NCI-H460 (cell line): ENCODE data around the gene SETD1A. TPM values are rescaled to one million over a fixed set of nuclear protein-coding genes. Genes with fewer than 3 reads are reported as not detected.

Experiments used
- DNase-seq: peaks from one replicate; pipeline ENCODE4 v3.0.0-alpha.2; 2016; ENCODE audit warnings: low read depth; ENCODE audit errors: extremely low read depth
- total RNA-seq: library from RNA; depleted of rRNA; stranded (reverse); fragments of >200 nt; shearing (Covaris generic); gene quantifications from 2 replicates; pipeline ENCODE4 v1.2.3, GENCODE V29; 2014

Gene SETD1A
- total RNA-seq, 1 experiment from 2014 or later: 5.0 TPM

DNA sequence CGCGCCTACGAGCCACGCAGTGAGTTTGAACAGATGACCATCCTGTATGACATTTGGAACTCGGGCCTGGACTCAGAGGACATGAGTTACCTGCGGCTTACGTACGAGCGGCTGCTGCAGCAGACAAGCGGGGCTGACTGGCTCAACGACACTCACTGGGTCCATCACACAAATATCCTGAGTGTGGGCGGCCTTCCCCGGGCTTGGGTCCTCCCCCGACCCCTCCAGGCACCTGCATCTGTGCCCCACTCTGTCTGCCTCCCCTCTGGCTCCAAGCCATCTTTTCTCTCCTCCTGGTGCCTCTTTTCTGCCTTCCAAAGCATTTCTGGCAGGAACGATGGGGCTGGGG lies 22.4 kb downstream of the SETD1A start:
- DNase-seq: no peak

DNA sequence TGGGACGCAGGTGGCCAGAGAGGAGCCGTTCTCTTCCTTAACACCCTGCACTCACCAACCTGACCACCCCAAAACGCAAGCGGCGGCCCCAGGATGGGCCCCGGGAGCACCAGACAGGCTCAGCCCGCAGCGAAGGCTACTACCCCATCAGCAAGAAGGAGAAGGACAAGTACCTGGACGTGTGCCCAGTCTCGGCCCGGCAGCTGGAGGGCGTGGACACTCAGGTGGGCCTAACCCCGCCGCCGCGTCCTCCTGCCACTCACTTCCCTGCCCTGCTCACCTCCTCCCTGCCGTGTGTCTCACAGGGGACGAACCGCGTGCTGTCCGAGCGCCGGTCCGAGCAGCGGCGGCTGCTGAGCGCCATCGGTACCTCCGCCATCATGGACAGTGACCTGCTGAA lies 22.9 kb downstream of the SETD1A start:
- DNase-seq: no peak

DNA sequence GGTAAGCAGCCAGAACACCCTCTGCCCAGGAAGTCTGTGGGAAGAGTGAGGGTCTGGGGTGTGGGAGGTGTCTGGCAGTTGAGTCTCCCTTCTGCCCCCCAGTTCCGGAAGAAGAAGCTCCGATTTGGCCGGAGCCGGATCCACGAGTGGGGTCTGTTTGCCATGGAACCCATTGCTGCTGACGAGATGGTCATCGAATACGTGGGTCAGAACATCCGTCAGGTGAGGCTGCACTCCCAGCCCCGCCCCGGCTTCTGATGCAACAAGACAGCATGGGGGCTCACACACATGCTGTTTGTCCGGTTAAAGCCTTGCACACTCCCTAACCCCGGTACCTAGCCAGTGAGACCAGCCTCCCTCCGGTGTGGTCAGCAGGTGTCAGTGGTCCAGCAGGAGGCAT lies 23.4 kb downstream of the SETD1A start:
- no peak for DNase-seq

DNA sequence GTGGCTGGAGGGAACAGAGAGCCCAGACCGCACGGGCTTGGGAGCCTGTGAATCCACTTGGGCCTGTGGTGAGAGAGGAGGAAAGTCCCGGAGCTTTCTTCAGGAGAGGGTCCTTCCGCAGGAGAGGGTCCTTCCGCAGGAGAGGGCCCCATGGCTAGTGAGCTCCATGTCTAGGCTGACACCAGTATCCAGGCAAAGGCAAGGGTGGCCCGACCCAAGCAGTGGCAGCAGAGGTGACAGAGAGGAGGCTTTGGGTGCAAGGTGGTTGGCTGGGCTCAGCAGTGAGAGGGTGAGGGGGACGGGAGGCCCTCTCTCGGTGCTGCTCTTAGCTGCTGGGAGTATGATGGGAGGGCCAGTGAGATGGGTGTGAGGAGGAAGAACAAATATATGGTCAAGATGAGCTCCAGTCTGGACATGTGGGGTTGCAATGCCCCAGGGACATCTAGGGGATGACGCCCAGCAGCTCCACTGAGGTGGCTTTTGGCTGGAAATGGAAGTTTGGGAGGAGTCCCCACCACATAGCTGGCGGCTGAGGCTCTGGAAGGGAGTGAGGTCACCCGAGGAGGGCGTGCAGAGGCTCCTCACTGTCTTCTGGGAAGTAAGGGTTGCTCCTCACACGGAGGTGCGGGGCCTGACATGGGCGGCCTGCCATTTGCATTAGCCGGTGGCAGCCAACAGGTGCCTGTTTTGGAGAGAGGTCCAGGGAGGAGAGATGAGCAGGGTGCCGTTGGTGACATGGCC lies 25.2 kb downstream of the SETD1A start:
- no peak for DNase-seq

DNA sequence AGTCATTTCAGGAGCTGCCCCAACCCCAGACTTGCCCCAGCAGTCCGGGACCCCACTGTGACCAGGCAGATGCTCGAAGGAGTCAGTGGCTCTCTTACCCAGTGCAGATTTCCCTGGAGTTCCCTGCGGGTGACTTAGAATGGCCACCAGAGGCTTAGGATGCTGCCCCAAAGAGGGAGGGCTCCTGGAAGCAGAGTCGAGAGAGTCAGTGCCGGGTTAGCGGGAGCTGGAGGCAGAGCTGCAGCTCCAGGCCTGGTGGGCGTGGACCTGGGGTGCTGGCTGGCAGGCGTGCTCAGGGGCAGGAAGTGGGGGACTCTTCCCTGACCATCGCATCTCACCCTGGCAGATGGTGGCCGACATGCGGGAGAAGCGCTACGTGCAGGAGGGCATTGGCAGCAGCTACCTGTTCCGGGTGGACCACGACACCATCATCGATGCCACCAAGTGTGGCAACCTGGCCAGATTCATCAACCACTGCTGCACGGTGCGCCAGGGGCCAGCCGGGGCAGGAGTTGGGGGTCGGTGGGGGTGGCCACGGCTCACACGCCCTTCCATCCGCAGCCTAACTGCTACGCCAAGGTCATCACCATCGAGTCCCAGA lies 25.8 kb downstream of the SETD1A start:
- no peak for DNase-seq

DNA sequence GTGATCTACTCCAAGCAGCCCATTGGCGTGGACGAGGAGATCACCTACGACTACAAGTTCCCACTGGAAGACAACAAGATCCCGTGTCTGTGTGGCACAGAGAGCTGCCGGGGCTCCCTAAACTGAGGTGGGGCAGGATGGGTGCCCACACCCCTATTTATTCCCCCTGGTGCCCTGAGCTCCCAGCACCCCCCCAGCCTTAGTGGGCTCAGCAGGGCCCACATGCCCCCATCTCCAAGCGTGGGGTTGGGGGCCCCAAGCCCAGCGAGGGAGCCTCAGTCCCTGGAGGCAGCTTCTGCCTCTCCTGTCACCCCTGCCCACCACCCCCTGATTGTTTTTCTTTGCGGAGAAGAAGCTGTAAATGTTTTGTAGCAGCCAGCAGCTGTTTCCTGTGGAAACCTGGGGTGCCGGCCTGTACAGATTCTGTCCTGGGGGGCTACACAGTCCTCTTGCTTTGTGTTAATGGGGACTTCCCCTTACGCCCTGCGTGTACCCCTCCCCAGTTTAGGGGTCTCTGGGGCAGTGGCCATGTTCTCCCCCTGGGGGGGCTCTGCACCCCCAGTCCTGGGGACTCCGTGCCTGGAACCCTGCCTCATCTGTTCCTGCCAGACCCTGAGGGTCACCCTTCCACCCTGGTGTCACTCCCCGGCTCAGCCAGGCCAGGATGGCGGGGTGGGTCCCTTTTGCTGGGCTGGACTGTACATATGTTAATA lies 26.5 kb downstream of the SETD1A start:
- no peak for DNase-seq

DNA sequence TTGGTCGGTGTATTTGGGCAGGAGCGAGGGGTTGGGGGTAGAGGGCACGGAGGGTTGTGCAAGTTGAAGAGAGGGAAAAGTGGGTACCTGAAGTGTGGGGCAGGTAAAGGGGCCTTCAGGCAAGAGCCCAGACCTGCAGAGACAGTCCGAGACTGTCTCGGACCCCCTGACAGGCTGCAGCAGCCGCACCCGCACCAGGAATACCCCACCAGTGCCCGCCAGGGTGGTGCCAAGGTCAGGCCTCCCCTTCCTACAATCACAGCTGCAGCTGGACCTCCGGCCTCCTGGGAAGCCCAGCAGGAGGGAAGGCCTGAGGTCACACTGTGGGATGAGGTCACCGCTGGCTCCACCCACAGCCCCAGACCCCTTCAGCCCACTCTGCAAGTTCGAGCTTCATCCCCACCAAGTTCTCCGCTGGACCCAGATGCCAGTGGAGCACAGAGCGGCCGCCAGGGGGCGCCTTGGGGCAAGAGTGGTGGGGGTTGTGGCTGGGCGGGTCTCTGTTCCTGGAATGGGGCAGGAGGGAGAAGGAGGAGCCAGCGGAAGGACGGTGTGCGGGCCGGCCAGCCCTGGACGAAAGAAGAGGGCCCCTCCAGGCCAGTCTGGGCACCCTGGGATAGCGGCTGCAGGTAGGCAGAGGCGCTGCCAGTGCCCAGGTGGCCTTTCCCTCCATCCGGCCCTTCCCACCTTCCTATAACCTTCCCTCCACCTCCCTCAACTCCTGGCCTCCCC lies 27.3 kb downstream of the SETD1A start, which contains the start of gene HSD3B7:
Gene HSD3B7, plus strand, starts transcription at position 539 of the 732 bp plus-strand sequence. CDS start 452 bp downstream, outside the sequence.
- peak; percentile 79 for DNase-seq

DNA sequence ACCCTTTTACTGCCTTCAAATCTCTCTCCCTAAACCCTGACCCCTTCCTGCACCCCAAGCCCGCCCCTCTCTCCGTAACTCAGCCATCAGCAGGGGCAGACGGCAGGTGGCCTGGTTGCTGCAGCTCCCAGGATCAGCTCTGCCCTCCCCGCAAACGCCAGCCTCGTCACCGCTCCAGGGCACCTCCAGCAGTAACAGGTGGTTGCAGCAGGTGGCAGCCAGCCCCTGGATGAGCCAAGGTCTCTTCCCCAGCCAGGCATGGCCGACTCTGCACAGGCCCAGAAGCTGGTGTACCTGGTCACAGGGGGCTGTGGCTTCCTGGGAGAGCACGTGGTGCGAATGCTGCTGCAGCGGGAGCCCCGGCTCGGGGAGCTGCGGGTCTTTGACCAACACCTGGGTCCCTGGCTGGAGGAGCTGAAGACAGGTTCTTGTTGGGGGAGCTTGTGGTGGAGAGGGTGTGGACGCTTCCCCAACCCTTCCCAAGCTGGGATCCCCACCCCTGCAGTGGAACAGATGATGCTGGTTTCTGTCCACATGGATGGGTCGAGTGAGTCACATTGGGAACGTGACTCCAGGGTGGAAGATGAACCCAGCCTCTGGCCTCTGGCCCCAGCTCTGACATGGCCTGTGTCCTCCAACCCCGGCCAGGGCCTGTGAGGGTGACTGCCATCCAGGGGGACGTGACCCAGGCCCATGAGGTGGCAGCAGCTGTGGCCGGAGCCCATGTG lies 28.0 kb downstream of the SETD1A start:
- peak; percentile 26 for DNase-seq

DNA sequence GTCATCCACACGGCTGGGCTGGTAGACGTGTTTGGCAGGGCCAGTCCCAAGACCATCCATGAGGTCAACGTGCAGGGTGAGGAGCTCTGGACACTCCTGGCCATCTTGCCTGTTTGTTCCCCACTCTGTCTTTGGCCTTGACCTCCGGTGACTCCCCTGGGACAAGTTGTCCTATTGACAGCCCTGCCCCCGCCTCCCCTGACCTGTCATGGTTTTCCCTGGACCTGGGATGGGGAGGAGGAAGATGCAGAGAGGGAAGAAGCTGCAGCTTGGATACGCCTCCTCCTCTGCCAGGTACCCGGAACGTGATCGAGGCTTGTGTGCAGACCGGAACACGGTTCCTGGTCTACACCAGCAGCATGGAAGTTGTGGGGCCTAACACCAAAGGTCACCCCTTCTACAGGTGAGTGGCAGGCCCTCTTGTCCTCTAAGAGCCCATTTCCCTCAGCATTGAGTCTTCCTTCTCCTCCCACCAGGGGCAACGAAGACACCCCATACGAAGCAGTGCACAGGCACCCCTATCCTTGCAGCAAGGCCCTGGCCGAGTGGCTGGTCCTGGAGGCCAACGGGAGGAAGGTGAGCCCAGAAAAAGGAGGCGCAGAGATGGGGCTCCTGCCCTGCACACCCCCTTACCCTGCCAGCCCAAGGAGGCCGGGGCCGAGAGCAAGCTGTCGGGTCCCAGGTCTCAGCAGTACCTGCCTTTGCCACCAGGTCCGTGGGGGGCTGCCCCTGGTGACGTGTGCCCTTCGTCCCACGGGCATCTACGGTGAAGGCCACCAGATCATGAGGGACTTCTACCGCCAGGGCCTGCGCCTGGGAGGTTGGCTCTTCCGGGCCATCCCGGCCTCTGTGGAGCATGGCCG lies 28.8 kb downstream of the SETD1A start:
- no peak for DNase-seq

DNA sequence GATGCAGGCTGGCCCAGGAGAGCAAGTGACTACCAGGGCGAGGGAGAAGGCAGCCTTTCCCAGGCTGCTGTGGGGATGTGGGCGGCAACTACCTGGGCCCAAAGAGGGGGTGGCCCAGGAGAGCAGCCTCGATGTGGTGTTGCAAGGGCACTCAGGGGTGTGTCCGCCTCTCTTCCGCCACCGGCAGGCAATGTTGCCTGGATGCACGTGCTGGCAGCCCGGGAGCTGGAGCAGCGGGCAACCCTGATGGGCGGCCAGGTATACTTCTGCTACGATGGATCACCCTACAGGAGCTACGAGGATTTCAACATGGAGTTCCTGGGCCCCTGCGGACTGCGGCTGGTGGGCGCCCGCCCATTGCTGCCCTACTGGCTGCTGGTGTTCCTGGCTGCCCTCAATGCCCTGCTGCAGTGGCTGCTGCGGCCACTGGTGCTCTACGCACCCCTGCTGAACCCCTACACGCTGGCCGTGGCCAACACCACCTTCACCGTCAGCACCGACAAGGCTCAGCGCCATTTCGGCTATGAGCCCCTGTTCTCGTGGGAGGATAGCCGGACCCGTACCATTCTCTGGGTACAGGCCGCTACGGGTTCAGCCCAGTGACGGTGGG lies 30.1 kb downstream of the SETD1A start:
- no peak for DNase-seq

DNA sequence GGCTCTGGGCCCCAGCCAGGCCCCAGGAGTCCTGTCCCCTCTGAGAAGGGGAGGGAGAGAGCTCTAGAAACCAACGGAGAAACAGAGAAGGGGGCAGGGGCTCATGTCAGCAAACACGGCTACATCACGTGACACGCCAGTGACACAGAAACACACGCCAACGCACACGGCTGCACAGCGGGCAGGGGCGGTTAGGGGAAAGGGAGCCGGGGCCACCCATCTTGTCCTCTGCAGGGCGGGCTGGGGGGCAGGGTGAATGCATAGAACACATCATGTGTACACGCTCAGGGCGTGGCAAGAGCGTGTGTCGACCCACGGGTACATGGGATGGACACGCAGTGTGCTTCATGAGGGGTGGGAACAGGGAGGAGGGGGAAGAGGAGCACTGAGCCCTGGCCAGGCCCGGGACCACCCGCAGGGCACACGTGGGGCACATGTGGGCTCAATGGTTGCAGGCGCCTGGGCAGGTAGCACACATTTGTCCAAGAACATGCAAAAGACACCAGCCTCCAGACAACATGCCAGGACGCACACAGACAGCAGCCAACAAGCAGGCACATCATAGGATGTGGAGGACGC lies 32.0 kb downstream of the SETD1A start:
- DNase-seq: no peak

DNA sequence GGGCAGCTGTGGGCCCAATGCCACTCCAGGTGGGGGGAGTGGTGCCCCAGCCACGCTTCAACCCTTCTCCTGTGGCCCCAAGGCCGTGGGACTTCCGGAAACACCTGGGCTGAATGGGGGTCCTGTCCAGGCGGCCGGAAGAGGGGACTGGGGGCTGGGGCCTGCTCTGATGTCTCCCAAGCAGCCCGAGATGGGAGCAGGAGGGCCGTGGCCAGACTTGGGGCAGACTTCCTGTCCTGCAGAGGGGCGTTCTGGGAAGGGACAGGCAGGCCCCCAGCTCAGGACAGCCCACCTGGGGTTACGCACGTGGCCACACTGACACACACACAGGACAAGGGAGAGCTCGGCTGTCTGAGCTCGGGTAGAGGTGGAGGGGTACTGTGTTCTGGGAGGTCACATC lies 32.6 kb downstream of the SETD1A start:
- no peak for DNase-seq

DNA sequence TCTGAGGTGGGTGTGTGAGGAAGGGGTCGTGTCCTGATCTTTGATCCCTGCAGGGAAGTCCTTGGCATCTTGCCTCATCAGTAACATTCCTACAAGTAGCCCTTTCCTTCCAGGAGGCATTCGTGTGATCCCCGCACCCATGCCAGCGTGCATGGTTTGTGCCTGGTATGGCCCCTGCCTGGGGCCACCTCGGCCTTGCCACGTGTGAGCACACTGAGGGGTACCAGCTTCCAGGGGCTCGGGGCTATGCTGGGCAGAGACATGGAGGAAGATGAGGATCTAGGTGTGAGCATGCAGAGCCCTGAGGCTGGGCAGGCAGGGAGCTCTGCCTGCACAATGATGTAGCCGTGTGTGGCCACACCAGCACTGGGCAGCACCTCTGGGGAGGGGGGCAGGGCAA lies 33.5 kb downstream of the SETD1A start:
- DNase-seq: no peak

DNA sequence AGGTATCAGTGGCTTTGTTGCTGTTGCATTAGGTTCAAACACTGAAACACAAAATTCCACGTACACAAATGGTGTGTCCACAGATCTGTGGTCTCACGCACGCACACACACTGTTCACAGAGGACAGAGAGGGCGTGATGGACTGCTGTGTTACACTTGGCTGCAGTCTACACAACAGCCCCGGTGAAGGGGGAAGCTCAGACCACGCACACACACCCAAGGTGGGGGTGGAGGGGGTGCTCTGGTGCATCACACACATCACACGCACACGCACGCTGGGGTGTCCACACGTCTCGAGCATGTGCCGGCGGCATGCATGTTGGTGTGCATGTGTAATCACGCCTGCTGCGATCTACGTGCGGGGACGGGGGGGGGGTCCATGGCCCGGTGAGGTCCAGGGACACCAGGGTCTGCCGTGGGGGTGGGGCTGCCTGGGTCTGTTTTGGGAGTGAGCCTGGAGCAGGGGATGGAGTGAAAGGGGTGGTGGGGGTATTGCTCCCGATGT lies 34.8 kb downstream of the SETD1A start:
- DNase-seq: no peak

DNA sequence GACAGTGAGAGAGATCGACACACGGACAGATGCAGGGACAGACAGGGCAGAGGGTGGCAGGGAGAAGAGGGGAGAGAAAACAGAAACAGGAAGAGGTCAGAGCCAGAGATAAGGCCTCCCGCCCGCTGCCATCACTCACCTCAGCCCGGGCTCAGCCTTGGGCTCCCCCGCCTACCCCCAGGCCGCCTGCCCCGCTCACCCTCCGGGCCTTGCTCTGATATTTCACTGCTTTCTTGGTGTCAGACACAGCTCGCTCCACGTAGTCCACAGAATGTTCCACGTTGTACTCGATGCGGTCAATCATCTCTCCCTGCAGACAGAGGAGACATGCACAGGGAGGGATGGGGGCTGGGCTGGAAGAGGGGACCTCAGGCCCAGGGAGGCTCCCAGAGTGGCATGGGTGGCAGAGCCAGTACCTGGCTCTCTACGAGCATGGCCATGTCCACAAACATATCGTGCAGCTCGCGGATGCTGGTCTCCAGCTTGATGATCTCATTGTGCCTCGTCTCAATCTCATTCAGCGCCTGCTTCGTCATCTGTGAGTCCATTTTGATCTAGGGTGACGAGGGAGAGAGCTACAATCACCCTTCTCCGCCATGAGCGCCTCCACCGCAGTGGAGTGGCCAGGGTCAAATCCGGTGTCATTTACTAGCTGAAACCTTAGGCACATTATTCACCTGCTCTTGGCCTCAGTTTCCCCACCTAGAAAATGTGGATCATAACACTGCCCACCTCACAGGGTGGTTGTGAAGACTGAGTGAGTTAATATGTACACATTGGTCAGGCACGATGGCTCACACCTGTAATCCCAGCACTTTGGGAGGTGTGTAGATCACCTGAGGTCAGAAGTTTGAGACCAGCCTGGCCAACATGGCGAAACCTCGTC lies 35.6 kb downstream of the SETD1A start:
- DNase-seq: no peak

DNA sequence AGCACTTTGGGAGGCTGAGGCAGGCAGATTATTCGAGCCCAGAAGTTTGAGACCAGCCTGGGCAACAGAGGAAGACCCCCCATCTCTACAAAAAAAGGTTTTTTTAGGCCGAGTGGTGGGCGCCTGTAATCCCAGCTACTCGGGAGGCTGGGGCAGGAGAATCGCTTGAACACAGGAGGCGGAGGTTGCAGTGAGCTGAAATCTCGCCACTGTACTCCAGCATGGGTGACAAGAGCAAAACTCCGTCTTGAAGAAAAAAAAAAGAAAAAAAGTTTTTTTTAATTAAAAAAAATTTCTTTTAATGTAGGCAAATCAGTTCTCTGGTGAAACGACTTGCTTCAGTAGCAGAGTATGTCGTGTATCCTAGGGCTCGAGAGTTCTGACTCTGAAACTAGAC lies 38.4 kb downstream of the SETD1A start:
- no peak for DNase-seq

DNA sequence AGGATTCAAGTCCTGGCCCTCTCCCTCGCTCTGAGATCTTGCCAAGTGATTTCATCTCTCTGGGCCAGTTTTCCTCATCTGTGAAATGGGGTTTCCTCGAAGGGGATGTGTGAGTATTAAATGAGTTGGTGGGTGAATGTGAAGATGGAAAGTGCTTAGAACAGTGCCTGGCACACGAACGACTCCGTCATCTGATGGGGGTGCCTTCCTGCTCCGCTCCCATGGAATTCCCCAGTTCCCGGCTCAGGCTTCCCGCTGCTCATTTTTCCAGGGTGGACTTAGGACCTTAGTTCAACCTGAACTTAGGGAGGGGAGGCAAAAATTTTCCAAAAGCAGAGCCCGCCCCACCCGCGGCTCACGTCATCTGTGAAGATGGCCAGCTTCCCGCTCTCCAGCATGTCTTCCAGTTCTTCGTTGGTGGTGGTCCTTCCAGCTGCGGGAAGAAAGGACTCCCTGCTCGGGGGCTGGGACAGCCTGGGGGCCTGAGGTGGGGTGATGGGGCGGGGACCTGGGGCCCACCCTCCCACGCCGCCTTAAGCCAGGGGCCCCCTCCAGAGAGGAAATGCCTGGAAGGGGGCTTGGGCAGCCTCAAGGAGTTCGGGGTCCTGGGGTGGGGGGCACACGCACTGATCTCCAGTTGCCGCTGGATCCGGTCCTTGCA lies 38.9 kb downstream of the SETD1A start:
- DNase-seq: no peak
